ENCODE data around the gene ENTPD7.

- TF ChIP-seq EP300 (IDR thresholded peaks at IDR 0.05; ENCODE audit: borderline replicate concordance) (no peak), YY1 (IDR thresholded peaks at IDR 0.05; ENCODE audit: low read depth) (no peak), REST (IDR thresholded peaks at IDR 0.05; ENCODE audit: low read depth) (no peak), USF1 (IDR thresholded peaks at IDR 0.05) (no peak), TAF1 (IDR thresholded peaks at IDR 0.05; ENCODE audit: low read depth) (no peak), RAD21 (IDR thresholded peaks at IDR 0.05; ENCODE audit: low read depth) (no peak), CEBPB (IDR thresholded peaks at IDR 0.05) (no peak), EGR1 (IDR thresholded peaks at IDR 0.05) (no peak), TEAD4 (IDR thresholded peaks at IDR 0.05) (no peak), ZBTB7A (IDR thresholded peaks at IDR 0.05; ENCODE audit: low read depth) (no peak), CREB1 (IDR thresholded peaks at IDR 0.05; ENCODE audit: low read depth) (no peak)
These were observed 43.9 kb upstream of the ENTPD7 start for GRCh38 chr10:99615426-99615825.

All from Ishikawa (cell line).